Parathyroid adenoma (tissue), 2 donors: ENCODE measurements around the gene PDE8A.

Source experiments
- H2AFZ ChIP-seq: fragments of 300-600 bp; sonication (generic); one replicate; pipeline ENCODE4 v1.7.0; 2017; ENCODE audit warnings: antibody characterized with exemption, mild to moderate bottlenecking
- H3K27ac ChIP-seq: fragments of 300-600 bp; sonication (generic); one replicate; pipeline ENCODE4 v1.7.0; 2017
- H3K27me3 ChIP-seq: fragments of 300-600 bp; sonication (generic); one replicate; pipeline ENCODE4 v1.7.0; 2017; ENCODE audit warnings: low read length; ENCODE audit not compliant: control insufficient read depth, insufficient read depth
- H3K36me3 ChIP-seq: fragments of 300-600 bp; sonication (generic); one replicate; pipeline ENCODE4 v1.7.0; 2017; ENCODE audit warnings: low read length; ENCODE audit not compliant: control insufficient read depth, insufficient read depth
- H3K4me1 ChIP-seq: fragments of 300-600 bp; sonication (generic); one replicate; pipeline ENCODE4 v1.7.0; 2017; ENCODE audit warnings: control low read depth
- H3K4me2 ChIP-seq: fragments of 300-600 bp; sonication (generic); one replicate; pipeline ENCODE4 v1.7.0; 2017; ENCODE audit warnings: low read length
- H3K4me3 ChIP-seq: fragments of 300-600 bp; sonication (generic); one replicate; pipeline ENCODE4 v1.7.0; 2017; ENCODE audit warnings: low read depth, low read length
- H3K79me2 ChIP-seq: fragments of 300-600 bp; sonication (generic); one replicate; pipeline ENCODE4 v1.7.0; 2017; ENCODE audit warnings: control low read depth
- H3K9ac ChIP-seq: fragments of 300-600 bp; sonication (generic); one replicate; pipeline ENCODE4 v1.7.0; 2017; ENCODE audit warnings: mild to moderate bottlenecking
- H3K9me3 ChIP-seq: fragments of 300-600 bp; sonication (generic); one replicate; pipeline ENCODE4 v1.7.0; 2017; ENCODE audit warnings: low read length; ENCODE audit not compliant: control insufficient read depth
- TF ChIP-seq, protein P1 (sequence below): fragments of 300-600 bp; sonication (generic); IDR thresholded peaks from one replicate; pipeline ENCODE4 v1.7.0; 2017; ENCODE audit warnings: antibody characterized with exemption, mild to moderate bottlenecking
- donor health status: primary hyperparathyroidism.

The PDE8A gene

DNA sequence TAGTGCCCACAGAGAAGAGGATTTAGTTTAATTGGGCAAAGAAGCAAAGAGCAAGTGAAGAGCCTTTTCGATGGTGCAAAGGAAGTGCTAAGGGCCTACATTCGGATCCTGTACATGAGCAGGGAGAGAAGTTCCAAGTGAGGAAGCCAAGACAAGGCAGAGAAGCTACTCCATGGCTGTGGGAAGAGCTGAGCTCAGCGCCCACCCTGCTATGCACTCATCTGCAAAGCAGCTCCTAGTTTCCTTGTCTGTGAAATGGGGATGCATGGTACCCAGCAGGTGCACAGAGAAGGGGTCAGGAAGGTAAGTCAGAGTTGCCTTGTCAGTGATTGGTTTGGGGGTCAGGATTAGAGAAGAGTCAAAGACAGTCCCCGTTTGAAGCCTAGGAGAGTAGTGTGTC lies 126.5 kb downstream of the PDE8A start:
- H3K27me3 ChIP-seq = no peaks in the 10 kb centered on the region
- H3K4me1 ChIP-seq = no peaks in the 10 kb centered on the region
- TF ChIP-seq, protein P1, sequence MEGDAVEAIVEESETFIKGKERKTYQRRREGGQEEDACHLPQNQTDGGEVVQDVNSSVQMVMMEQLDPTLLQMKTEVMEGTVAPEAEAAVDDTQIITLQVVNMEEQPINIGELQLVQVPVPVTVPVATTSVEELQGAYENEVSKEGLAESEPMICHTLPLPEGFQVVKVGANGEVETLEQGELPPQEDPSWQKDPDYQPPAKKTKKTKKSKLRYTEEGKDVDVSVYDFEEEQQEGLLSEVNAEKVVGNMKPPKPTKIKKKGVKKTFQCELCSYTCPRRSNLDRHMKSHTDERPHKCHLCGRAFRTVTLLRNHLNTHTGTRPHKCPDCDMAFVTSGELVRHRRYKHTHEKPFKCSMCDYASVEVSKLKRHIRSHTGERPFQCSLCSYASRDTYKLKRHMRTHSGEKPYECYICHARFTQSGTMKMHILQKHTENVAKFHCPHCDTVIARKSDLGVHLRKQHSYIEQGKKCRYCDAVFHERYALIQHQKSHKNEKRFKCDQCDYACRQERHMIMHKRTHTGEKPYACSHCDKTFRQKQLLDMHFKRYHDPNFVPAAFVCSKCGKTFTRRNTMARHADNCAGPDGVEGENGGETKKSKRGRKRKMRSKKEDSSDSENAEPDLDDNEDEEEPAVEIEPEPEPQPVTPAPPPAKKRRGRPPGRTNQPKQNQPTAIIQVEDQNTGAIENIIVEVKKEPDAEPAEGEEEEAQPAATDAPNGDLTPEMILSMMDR = no peak

DNA sequence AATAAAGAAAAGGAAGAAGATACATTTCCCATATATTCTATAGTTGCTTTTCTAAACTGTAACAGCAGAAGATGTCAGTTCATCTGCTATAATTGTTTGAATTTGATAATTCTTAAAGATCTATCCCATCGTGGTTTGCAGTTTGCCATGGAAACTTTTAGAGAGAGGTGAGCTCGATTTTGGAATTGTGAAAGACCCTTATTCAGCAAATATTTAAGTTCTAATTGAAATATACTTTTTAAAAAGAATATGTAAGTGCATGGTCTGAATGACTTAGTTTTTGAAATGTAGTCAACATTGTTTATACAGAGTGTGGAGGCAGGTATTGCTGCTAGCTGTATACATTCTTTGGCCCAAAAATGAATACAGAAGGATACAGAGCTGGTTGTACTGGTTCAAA lies 127.7 kb downstream of the PDE8A start:
- Histone ChIP-seq H3K27me3 (no peaks in the 10 kb centered on the region), H3K36me3 (no peaks in the 10 kb centered on the region), H2AFZ (no peak overlapping the region), H3K4me1 (no peaks in the 10 kb centered on the region), H3K4me2 (no peak overlapping the region), H3K4me3 (no peak overlapping the region), H3K9me3 (no peaks in the 10 kb centered on the region), H3K27ac (no peak overlapping the region), H3K79me2 (no peaks in the 10 kb centered on the region), H3K9ac (no peak overlapping the region)
- TF ChIP-seq, protein P1 = no peak

More for the DNA sequence above, 126.5 kb downstream of the PDE8A start:
- H3K79me2 ChIP-seq = no peaks in the 10 kb centered on the region
- H2AFZ ChIP-seq = no peak overlapping the region
- H3K9ac ChIP-seq = no peak overlapping the region
- no peak overlapping the region for H3K4me2 ChIP-seq
- no peaks in the 10 kb centered on the region for H3K9me3 ChIP-seq
- no peak overlapping the region for H3K4me3 ChIP-seq
- no peaks in the 10 kb centered on the region for H3K36me3 ChIP-seq
- no peak overlapping the region for H3K27ac ChIP-seq

DNA sequence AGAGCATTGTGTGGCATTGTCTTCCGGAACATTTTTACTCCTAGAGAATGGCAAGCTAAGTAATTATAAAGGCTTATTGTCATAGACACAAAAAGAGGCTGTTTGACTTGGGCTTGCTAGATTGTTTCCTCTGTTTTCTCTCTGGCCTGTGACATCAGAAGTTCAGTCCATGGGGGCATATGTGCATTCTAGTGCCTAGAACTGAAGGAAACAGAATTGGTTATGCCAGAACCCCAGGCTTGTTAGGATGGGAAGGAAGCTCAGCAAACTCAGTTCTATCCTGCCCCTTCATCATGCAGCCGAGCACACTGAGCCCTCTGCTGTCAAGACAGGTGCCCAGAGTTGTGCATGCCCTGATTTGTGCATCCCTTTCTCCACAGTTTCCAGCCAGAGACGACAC lies 131.3 kb downstream of the PDE8A start:
- Histone ChIP-seq H3K4me1 (no peaks in the 10 kb centered on the region), H3K27ac (no peak overlapping the region), H2AFZ (no peak overlapping the region), H3K79me2 (no peaks in the 10 kb centered on the region), H3K36me3 (no peaks in the 10 kb centered on the region), H3K27me3 (no peaks in the 10 kb centered on the region), H3K9me3 (no peaks in the 10 kb centered on the region), H3K9ac (no peak overlapping the region), H3K4me2 (no peak overlapping the region), H3K4me3 (no peak overlapping the region)
- TF ChIP-seq, protein P1 = no peak

DNA sequence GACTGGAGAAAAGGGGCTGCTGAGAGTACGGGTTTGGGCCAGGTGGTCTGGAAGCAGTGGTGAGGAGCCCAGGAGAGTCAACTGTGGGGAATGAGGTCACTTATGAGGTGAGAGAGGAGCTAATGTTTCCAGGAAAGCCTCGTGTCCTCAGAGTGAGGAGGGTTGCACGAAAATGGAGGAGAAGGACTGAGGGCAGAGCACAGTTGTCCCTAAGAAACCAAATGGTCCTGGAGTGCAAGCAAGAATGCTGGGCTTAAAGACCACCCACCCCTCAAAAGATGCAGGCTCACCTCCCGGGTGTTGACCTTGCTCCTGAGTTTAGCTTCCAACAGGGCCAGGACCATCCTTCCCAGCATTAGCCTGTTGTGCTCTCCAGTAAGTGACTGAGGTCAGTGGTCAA lies 133.2 kb downstream of the PDE8A start:
- no peaks in the 10 kb centered on the region for H3K4me1 ChIP-seq
- H3K4me2 ChIP-seq = no peak overlapping the region
- H3K9ac ChIP-seq = no peak overlapping the region
- H3K27ac ChIP-seq = no peak overlapping the region
- H3K9me3 ChIP-seq = no peaks in the 10 kb centered on the region
- H3K27me3 ChIP-seq = no peaks in the 10 kb centered on the region
- H3K36me3 ChIP-seq = no peaks in the 10 kb centered on the region
- H3K4me3 ChIP-seq = no peak overlapping the region
- no peak overlapping the region for H2AFZ ChIP-seq
- TF ChIP-seq, protein P1 = no peak
- H3K79me2 ChIP-seq = no peaks in the 10 kb centered on the region

DNA sequence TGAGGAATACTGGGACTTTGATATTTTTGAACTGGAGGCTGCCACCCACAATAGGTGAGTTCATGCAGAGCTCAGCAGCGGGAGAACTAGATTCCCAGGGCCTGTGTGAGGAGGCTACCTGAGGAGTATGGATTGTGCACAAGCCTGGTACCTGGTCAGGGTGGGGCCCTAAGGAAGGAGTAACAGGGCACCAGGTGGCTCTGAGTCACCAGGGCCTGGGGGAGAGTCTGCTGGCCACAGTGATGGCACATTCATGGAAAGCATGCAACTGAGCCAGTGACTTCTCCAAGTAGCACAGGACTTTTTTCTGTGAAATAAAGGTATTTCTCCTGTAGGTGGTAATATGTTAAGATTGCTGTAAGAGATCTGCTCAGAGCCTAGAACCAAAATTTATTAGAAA lies 134.4 kb downstream of the PDE8A start:
- no peaks in the 10 kb centered on the region for H3K4me1 ChIP-seq
- H2AFZ ChIP-seq = no peak overlapping the region
- H3K9me3 ChIP-seq = no peaks in the 10 kb centered on the region
- H3K4me2 ChIP-seq = no peak overlapping the region
- no peak overlapping the region for H3K9ac ChIP-seq
- no peaks in the 10 kb centered on the region for H3K79me2 ChIP-seq
- no peak overlapping the region for H3K27ac ChIP-seq
- TF ChIP-seq, protein P1 = no peak
- H3K4me3 ChIP-seq = no peak overlapping the region
- H3K27me3 ChIP-seq = no peaks in the 10 kb centered on the region
- H3K36me3 ChIP-seq = no peaks in the 10 kb centered on the region
